CD4-positive, alpha-beta T cell treated with Interleukin-10 for 1 hour (primary cell): ENCODE measurements around the gene PHKB.

Experiments used
- DNase-seq: peaks from one replicate; pipeline ENCODE4 v3.0.0-alpha.2; 2020

PHKB gene

DNA sequence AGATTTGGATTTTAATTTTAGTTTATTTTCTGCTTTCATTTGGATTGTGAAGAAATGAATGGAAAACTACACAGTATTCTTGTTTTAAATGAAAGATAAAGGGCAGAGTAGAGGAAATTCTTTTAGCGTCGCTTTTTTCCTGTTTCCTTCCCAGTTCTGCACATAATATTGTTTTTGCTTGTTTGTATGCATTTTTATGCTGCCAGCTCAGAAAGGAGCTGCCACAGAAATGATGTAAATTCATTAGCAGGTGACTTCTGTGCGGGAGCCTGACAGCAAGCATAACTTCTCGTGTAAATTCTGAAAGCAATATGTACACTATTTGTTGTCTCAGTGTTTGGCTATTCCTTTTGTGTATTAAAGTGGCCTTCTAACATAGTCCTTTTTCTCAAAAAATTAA is 234.6 kb downstream of the PHKB start:
- DNase-seq = no peak

DNA sequence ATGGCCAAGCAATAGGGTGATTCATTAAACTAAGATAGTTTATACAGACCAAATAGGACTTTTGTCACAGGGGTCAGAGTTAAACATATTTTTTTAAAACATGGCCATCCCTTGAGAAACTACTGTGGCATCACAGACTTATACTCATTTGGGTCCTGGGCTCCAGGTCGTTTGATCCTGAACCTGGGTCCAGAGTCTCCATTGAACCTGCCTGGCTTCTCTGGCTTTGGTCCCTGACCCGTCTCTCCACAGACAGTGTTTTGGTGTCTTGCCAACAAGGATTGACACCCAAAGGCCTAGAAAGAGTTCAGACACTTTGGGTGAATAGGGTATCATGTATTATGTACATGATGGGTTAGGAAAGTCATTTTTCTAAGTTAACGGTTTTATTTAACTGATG is 236.7 kb downstream of the PHKB start:
- DNase-seq = no peak

DNA sequence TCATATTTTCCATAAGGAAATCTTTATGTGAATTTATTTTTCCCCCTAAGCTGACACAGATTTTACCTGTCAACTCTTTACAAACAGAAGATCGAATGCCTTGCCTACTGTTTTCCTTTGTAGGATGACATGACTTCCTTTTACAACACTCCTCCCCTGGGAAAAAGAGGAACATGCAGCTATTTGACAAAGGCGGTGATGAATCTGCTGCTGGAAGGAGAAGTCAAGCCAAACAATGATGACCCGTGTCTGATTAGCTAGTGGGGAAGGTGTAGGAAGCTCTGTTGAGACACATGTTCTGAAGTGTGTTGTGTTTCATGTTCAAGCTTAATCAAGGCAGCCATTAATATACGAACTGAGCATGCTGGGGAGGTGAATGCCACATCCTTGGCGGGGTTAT is 238.0 kb downstream of the PHKB start:
- DNase-seq = no peak

DNA sequence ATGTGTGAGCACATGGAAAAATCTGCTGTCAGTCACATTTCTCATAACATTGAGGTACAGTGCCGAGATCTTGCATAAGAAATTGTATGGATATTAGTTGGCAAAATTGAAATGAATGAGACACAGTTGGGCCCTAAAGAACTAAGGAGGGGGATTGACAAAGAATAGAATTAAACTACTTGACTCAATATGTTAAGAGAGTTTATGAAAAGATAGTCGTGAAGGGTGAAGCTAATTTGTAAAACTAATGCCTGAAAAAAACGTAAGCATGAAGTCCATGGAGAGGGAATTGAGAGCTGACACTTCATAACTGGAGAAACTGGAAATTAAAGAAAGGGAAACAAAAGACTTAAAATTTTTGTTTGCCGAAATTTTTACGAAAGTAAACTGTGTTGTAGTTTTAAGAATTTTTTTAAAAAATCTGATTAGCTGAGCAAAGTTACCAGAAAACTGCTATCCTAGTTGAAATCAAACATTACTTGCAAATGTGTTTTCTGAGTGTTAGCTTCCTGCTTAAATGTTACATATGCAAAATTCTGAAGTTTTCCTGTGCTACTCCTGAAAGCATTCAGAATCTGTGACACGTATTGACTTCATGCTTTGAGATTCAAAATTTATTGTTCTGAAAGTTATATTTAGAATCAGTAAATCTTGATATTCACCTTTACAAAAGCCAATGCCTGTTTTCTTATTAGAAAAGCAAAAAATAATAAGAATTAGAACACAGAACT is 239.9 kb downstream of the PHKB start:
- no peak for DNase-seq

DNA sequence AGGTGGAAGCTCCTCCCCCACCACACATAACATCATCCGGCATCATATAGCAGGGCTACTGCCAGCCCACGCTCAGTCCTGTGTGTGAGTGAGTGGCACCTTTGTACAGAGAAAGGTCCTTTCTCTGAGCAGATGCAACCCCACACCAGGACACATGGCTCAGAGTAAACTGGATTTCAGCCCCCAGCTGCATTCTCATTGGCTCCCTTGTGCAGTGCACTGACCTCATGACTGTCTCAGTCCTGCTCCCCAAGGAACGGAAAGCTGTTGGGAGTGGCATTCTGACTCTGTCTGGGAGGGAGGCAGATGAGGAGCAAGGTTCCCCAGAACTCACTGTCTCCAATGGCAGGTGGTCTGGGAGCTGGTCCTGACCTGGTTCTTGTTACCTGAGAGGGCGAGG is 244.1 kb downstream of the PHKB start:
- DNase-seq = no peak

DNA sequence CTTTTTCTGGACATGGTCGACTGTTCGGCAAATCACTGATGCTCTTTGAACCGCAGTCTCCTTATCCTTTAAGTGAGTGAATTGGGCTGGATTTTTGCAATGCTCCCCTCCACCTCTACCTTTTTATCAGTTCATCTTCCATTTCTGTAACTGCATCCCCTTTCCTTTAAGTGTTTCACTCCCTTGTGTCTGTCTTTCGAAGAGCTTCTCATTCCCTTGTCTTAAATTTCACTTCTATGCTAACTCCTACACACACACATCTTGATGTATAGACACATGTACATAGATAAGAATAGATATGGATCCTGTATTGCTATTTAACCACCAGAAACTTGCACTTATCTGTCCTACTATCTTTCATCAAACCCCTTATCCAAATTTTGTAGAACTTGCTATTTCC is 250.7 kb downstream of the PHKB start:
- no peak for DNase-seq

DNA sequence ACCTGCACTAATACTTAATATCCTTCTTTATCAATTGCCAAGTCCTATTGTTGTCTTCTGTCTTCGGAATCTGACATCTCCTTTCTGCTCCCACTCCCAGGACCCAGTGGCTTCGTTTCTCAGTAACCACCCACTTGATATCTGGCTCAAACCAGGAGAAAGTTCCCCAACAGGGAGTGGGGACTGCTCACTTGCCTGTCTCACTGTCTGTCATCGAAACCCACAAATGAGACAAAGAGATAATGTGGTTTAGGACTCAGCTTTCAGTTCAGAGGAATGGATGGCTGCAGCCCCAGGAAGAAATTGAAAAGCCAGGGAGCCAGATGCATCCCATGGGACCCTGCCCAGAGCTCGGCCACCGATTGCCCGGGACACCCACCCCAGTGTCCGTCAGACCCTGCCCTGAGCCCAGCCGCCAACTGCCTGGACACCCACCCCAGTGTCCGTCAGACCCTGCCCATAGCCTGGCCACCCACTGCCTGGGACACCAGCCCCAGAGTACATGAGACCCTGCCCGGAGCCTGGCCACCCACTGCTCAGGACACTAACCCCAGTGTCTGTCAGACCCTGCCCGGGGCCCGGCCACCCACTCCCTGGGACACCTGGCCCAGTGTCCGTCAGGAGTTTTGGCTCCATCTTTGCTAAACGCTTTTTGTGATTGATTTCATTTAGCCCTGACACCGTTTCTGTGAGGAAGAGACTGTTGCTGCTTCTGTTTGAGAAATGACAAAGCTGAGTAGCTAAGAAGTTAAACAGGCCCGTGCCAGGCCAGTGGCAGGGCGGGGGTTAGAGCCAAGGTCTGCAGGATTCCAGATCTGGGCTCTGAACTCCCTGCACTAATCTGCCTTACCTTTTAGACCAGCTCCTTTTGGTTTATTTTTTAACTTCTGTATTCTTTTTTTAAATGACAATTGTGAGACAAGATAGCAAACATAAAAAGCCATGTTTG is 251.4 kb downstream of the PHKB start:
- DNase-seq = no peak

DNA sequence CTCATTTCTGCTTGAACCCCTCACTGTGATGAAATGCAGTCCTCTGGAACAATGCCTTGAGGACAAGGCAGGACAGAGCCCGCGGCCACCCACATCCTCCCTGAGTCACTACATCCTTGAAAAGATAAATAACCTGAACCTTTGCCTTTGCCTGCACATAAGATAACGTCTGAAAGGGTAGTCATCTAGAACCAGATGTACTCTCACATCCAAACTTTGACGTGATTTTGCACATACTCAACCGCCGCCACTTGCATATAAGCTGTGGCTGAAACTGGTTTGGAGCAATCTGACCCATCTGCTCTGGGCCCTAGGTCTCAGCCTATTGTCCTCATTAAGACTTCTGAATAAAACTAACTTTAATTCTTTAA is 252.1 kb downstream of the PHKB start:
- DNase-seq = no peak

DNA sequence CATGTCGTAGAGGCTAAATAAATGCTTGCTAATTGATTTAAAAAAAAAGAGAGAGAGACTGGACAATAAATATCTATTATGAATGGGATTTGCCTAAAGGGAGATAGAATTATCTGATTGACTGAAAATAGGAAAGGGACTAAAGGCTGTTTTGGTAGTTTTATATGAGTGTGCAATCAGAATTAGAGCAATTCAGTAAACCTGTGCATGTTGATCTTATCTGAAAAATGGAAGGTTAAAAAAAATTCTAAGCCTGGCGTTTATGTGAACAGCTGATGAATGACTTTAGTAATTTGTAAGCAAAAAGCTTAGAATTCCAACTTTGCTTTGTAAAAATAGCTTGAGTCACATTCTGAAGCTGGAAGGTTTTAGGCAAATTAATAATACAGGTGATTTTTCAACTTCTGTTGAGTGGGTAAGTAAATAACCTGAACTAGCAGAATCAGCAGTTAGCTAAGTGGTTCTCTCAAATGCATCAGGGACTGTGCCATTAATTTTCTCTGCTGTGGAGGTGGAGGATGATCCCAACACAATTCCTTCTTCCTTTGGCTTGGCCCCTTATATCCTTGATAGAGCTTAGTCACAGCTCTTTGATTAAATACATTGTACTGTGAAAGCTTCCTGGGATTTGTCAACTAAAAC is 254.4 kb downstream of the PHKB start:
- DNase-seq = no peak

DNA sequence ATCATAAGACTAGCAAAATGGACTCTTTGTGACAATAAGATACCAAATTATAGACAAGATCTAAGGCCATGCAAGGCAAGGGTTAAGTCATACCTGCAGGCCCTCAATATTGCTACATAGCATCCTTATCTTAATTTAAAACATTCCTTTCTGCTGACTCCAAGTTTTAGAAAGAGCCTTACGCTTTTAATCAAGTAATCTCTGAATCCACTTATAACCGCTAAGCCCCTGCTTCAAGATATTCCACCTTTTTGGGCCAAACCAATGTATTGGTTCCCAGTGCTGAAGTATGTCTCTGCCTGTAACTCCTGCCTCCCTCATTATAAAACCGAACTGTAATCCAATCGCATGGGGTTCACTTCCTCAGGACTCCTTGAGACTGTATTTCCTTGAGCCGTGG is 255.4 kb downstream of the PHKB start:
- DNase-seq = no peak

DNA sequence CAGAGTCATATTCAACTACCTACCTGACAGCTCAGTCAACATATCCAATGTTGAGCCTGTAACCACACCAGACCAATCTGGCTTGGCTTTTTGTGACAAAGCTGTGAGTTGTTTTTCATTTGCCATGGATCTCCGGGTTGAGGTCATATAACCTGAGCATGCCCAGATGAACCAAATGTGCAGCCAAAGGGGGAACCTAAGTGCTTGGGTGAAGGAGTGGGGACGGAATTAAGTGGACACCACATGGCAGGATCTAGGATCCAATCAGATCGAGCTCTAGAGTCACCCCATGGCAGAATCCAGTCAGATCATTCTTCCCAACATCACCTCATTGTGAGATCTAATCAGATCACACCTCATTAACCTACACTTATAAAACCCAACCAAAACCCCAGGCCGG is 258.6 kb downstream of the PHKB start:
- DNase-seq = no peak

DNA sequence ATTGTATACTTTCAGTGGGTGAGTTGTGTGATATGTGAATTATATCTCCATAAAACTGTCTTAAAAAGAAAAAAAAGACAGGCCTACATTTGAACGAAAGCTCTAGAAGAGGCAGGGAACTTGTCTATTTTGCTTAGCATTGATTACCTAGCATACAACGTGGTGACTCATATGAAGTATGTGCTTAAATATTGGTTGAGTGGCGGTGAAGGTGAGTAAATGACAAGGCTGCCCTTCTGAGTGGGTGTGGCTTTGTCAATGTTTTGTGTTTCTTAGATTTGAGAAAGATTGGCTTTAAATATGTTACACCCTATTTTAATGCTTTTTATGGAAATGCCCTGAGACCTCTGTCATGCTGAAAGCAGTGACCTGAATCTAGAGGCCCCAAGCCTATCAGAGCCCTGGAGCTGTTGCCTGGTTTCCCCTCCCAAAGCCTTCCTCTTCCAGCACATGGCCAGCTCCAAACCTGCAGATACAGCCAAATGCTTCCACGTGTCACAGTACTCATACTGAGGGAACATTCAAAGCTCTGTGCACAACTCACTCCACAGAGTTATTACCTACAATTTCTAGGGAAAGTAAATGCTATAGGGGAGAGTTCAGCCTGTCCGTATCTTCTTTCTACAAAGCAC is 260.0 kb downstream of the PHKB start:
- DNase-seq = no peak

DNA sequence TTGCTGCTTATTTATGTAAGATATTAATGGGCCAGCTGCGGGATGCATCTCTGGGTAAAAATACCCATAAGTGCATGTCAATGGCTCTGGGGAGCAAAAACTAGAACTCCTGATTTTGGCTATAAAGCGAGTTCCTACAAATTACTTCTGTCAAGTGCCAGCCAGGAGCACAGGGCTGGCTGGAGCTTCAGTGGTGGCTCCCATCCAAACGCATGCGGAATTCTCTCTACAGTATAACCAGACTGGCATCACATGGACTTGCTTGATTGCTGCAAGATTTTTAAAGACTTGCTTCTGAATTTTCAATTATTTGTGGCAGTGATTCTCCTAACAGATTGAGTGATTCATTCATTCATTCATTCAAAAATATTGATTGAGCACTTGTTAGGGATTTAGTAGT is 260.9 kb downstream of the PHKB start:
- no peak for DNase-seq

DNA sequence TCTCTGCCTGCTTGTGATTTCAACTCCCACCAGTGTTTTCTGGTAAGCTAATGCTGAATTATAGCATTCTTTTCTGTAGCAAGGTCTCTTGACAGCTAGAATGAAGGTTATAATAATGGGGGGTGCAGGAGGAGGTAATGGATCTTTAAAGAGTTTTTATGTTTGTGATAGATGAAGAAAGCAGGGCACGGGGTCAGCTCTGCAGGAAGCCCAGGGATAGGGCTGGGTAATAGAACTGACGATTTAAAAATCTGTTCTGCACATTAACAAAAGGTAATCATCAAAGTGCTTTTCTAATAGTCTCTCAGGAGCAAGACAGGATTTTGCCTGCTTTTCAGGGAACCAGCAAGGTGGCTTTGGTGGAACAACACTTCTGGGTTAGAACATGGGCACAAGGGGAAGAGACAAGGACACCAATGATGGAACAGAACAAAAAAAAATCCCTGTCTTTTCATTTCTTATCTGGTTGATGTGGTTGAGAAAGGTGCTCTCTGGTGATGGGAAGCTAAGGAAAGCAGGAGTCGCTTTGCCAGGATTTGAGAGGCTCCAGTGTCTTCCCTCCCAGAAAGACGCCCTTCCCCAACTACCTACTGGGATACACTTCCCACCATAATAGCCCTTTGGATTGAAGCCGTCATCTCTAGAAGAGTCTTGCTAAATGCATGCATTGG is 263.1 kb downstream of the PHKB start:
- DNase-seq = no peak

DNA sequence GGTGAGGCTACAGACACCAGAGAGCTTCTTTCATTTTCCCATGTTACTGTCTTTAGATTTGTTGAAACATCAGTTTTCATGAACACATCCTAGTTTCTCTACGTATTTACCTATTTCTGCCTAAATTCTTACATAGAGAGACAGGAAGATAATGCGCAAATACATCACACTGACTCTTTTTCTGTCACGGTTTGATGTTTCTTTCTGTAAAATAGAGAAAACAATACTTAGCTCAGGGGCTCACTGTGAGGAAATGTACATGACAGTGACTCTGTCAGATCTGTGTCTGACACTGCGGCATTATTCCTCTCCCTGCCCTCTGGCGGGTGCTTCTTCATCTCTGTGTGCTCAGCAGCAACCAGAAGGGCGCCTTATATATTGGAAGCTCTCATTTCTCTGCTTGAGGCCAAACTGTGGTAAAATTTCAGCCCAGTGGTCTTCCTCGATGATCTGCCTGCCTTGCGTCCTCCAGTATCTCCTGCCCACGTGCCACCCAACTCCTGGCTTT is 264.1 kb downstream of the PHKB start:
- no peak for DNase-seq

DNA sequence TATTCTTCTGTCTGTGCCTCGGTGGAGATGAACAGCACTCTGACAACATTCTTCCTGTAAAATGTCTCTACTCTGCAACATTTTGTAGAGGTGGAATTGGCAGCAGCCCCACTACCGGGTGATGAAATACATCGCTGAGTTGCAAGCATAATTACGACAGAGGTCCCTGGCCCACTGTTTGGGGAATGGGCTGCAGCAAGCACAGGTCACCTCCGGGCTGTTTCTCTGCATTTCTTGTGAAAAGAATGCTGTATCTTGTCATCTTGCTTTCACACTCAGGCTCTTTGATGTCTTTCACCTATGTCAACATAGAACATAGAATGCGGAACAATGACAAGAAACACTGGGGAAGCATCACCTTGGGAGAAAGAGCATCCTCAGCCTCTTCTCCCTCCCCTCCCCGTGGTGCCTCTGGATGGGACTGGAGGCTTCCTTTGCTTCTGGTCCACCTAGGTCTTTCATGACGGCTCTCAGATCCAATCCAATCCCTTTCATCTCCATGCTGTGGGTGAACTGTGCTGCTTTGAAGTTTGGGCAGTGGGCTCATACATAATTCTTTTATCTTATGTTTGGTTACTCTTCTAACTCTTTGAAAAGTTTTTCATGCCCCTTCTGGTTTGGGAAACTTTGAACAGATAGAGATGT is 265.0 kb downstream of the PHKB start:
- no peak for DNase-seq

DNA sequence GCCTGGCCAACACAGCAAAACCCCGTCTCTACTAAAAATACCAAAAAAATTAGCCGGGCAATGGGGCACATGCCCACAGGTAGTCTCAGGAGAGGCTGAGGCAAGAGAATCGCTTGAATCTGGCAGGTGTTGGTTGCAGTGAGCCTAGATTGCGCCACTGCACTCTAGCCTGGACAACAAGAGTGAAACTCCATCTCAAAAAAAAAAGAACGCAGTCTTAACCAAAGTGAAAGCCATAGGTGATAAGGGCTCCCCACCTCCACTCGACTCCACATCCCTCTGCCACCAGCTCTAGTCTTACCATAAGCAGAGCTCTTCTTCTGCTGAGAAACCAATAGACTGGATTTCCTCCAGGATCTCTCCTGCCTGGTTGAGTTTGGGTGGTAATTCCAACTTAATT is 266.0 kb downstream of the PHKB start:
- no peak for DNase-seq

DNA sequence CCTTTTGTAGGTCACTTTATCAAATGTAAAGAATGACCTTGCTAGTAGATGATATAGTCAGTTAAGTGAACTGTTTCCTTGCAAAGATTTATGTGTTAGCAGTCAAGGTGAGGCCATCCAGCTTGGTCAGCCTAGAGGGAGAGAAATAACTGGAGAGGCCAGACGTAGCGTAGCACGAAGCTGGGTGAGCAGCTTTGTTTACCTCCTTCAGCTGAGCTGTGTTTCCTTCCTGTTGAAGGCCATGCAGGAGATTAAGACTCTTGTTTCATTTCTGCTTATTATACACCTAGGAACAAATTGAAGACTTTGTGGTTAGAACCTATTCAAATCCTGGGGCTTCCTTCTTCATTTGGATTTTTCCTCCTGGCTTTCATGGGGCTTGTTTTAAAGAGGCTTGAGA is 267.1 kb downstream of the PHKB start:
- DNase-seq = no peak

DNA sequence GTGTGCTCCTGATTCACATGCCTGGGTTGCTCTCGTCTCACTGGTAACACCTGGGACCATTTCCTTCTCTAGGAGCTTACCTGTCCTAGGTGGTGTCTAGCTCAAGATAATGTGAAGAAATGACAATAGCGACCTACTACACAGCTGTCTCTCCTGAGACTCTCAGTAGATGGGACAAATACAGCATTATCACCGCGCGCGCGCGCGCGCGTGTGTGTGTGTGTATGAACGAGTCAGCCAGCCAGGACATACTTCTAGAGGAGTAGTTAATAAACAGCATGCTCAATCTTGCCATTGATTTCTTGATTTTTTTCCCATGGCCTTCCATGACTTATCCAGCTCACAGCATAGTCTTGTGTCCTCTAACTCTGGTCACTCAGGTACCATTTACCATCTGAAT is 268.6 kb downstream of the PHKB start:
- DNase-seq = no peak

DNA sequence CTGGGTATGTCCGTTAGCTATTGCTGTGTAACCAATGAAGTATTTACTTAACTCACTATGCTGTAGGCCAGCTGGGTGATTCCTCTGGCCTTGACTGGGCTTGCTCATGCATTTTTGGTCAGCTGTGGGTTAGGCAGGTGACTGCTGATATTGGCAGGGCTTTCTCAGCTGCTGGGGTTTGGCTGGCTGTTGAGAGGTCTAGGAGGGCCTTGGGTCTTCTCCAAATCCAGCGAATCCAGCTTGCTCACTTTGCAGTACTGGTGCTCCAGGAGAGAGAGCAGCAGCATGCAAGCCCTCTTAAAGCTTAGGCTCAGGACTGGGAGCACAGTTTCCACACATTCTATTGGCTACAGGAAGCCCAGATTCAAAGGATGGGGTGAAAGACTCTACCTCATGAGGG is 270.1 kb downstream of the PHKB start:
- no peak for DNase-seq

DNA sequence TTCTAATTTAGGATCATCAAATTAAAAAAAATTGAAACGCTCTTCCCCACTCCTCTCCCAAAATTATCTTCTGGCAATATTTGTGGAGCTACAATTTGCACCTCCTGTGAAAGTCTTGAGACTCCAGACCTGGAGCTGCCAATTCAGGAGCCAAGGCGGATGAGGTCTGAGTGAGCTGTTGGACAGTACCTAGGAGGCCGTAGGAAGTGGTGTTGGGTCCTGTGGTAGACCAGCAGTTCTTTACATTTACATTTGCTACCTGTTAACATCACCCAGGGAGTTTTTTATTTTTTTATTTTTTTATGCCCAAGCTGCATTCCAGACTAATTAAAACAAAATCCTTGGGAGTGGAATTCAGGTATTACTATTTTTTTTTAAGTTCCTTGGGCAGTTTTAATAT is 271.0 kb downstream of the PHKB start:
- DNase-seq = no peak

DNA sequence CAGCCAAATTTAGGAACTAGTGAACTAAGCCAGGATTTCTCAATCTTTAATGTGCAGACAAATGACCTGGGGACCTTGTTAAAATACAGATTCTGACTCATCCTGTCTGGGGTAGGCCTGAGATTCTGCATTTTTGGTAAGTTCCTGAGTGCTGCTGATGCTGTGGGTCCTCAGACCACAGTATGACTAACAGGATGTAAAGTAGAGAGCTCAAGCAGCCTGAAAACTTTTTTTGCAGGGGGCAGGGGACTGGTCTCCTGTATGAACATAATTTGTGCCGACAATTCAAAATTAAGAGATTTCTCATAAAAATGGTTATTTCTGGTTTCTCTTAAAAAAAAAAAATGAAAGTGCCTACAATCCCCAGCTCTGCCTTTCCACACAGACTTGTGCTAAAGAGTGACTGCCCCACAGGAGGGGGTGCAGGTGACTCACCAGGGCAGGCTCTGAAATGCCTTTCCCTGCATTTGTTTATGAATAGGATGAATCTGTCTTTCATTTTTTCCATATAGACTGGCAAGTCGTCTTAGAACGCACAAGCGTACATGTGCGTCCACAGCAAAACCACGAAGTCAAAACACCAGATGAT is 271.5 kb downstream of the PHKB start:
- no peak for DNase-seq
